Measurements from ENCODE around the gene PNRC1. TPM values are rescaled to one million over a fixed set of nuclear protein-coding genes. Genes with fewer than 3 reads are reported as not detected.

Gene PNRC1
- total and polyA plus RNA-seq, 2 experiments from 2014 or later, result 181 to 226 TPM

DNA sequence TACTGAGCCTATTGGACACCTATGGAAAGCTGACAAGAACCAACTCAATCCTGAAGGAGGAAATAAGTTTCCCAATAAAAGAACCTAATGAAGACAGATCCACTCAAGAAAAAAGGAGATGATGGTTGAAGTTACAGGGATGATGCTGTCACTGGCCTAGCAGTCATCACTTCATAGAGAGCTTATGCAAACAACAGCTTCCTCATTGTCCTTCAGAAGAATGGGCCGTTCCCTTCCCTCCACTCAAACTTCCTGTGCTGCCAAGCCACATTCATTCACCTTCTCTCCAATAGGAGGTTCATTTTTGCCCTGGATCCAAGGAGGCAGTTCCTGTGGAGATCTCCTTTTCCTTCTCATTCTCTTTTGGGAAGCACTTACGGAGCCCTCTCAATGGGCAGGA is 51.5 kb downstream of the PNRC1 start:
- Histone ChIP-seq H3K9me2 (replicated peaks; ENCODE audit: insufficient read depth) (no peaks in the 10 kb centered on the region), H3K79me2 (no peaks in the 10 kb centered on the region), H3K9me3 (ENCODE audit: low read depth) (no peaks in the 10 kb centered on the region), H3K27ac (no peak overlapping the region), H3K27me3 (no peaks in the 10 kb centered on the region), H3K4me2 (no peak overlapping the region), H3K4me3 (no peak overlapping the region), H3K4me1 (ENCODE audit: insufficient read depth) (no peaks in the 10 kb centered on the region), H3K36me3 (replicated peaks; ENCODE audit: insufficient read depth, low read depth) (no peaks in the 10 kb centered on the region), H4K20me1 (ENCODE audit: insufficient read depth, poor library complexity, severe bottlenecking) (no peaks in the 10 kb centered on the region), H2AFZ (no peak overlapping the region)
- TF ChIP-seq EZH2 (IDR thresholded peaks at IDR 0.05; ENCODE audit: borderline replicate concordance), result no peak
- no peak for DNase-seq (ENCODE audit: low spot score)
- WGBS (ENCODE audit: low lambda C conversion rate, missing lambda C conversion rate), result 98% methylated on average over 2 of the region's 2 CpGs

GRCh38 chr6:89133981-89134380 is 53.4 kb downstream of the PNRC1 start:
- Histone ChIP-seq H3K4me3 (no peak overlapping the region), H3K27ac (no peak overlapping the region), H2AFZ (no peak overlapping the region), H3K9me2 (replicated peaks; ENCODE audit: insufficient read depth) (no peaks in the 10 kb centered on the region), H3K79me2 (no peaks in the 10 kb centered on the region), H3K36me3 (replicated peaks; ENCODE audit: insufficient read depth, low read depth) (no peaks in the 10 kb centered on the region), H3K27me3 (no peaks in the 10 kb centered on the region), H3K9me3 (ENCODE audit: low read depth) (no peaks in the 10 kb centered on the region), H3K4me2 (no peak overlapping the region), H3K4me1 (ENCODE audit: insufficient read depth) (no peaks in the 10 kb centered on the region), H4K20me1 (ENCODE audit: insufficient read depth, poor library complexity, severe bottlenecking) (no peaks in the 10 kb centered on the region)
- WGBS (ENCODE audit: low lambda C conversion rate, missing lambda C conversion rate), result 71% methylated on average over 9 of the region's 9 CpGs
- TF ChIP-seq EZH2 (IDR thresholded peaks at IDR 0.05; ENCODE audit: borderline replicate concordance) (no peak), EZH2phosphoT487 (IDR thresholded peaks at IDR 0.05; ENCODE audit: low read depth, severe bottlenecking, unreplicated experiment) (no peak)
- TF ChIP-seq, protein P1, sequence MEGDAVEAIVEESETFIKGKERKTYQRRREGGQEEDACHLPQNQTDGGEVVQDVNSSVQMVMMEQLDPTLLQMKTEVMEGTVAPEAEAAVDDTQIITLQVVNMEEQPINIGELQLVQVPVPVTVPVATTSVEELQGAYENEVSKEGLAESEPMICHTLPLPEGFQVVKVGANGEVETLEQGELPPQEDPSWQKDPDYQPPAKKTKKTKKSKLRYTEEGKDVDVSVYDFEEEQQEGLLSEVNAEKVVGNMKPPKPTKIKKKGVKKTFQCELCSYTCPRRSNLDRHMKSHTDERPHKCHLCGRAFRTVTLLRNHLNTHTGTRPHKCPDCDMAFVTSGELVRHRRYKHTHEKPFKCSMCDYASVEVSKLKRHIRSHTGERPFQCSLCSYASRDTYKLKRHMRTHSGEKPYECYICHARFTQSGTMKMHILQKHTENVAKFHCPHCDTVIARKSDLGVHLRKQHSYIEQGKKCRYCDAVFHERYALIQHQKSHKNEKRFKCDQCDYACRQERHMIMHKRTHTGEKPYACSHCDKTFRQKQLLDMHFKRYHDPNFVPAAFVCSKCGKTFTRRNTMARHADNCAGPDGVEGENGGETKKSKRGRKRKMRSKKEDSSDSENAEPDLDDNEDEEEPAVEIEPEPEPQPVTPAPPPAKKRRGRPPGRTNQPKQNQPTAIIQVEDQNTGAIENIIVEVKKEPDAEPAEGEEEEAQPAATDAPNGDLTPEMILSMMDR (IDR thresholded peaks at IDR 0.05; ENCODE audit: poor library complexity), result no peak
- no peak for DNase-seq (ENCODE audit: low spot score)

GRCh38 chr6:89134723-89135122 is 54.2 kb downstream of the PNRC1 start:
- no peak overlapping the region for H3K27ac ChIP-seq
- WGBS (ENCODE audit: low lambda C conversion rate, missing lambda C conversion rate), result 61% methylated on average over 3 of the region's 3 CpGs

More at GRCh38 chr6:89134723-89135122, 54.2 kb downstream of the PNRC1 start:
- DNase-seq (ENCODE audit: low spot score), result no peak
- H3K4me1 ChIP-seq (ENCODE audit: insufficient read depth), result peaks cover 4% of the 10 kb centered on the region
- H2AFZ ChIP-seq, result no peak overlapping the region
- no peaks in the 10 kb centered on the region for H3K79me2 ChIP-seq
- no peaks in the 10 kb centered on the region for H3K27me3 ChIP-seq
- H3K4me2 ChIP-seq, result no peak overlapping the region
- H3K9me2 ChIP-seq (replicated peaks; ENCODE audit: insufficient read depth), result no peaks in the 10 kb centered on the region
- TF ChIP-seq, protein P1 (IDR thresholded peaks at IDR 0.05; ENCODE audit: poor library complexity), result no peak
- no peak for TF ChIP-seq EZH2 (IDR thresholded peaks at IDR 0.05; ENCODE audit: borderline replicate concordance)
- TF ChIP-seq EZH2phosphoT487 (IDR thresholded peaks at IDR 0.05; ENCODE audit: low read depth, severe bottlenecking, unreplicated experiment), result no peak
- H3K36me3 ChIP-seq (replicated peaks; ENCODE audit: insufficient read depth, low read depth), result no peaks in the 10 kb centered on the region
- H3K4me3 ChIP-seq, result no peak overlapping the region
- H4K20me1 ChIP-seq (ENCODE audit: insufficient read depth, poor library complexity, severe bottlenecking), result no peaks in the 10 kb centered on the region
- H3K9me3 ChIP-seq (ENCODE audit: low read depth), result no peaks in the 10 kb centered on the region

Small RNA genes lying within 50 kb of the gene (small RNA-seq; reads per million reads assigned to genes)
- gene RN7SL336P (not detected), gene RNU2-61P (not detected)

Other genes starting within 250 kb of the PNRC1 start
- gene RNGTT, start 117.1 kb upstream of the PNRC1 start, total RNA-seq, result 15.6 and 16.1 TPM in 2 replicates
- 7.4 and 8.9 TPM in 2 replicates for gene RNGTT, start 117.1 kb upstream of the PNRC1 start, polyA plus RNA-seq
- 5.7 and 7.3 TPM in 2 replicates for gene SRSF12, start 37.3 kb downstream of the PNRC1 start, total RNA-seq
- 5.6 and 7.6 TPM in 2 replicates for gene SRSF12, start 37.3 kb downstream of the PNRC1 start, polyA plus RNA-seq
- gene PM20D2, start 65.3 kb downstream of the PNRC1 start, total RNA-seq, result 20.8 and 25.3 TPM in 2 replicates
- 8.7 and 9.5 TPM in 2 replicates for gene PM20D2, start 65.3 kb downstream of the PNRC1 start, polyA plus RNA-seq
- 0.27 TPM in 1 of 2 replicates, not detected in the other for gene GABRR1, start 136.6 kb downstream of the PNRC1 start, total RNA-seq
- gene GABRR1, start 136.6 kb downstream of the PNRC1 start, polyA plus RNA-seq, result 0.60 TPM in 1 of 2 replicates, not detected in the other
- gene GABRR2, start 234.5 kb downstream of the PNRC1 start, total RNA-seq, result 0.32 and 0.87 TPM in 2 replicates
- 0.68 and 0.94 TPM in 2 replicates for gene GABRR2, start 234.5 kb downstream of the PNRC1 start, polyA plus RNA-seq